HEK293 (cell line): ENCODE measurements around the gene DIP2C.

ENCODE experiments used
- CTCF ChIA-PET: fragments of 350-600 bp; formaldehyde crosslinking; extraction: SDS; loops from one replicate; lab custom pipeline; 2021; ENCODE audit warnings: antibody characterized with exemption; lab: Yijun Ruan, JAX
- POLR2A ChIA-PET: fragments of 300-600 bp; formaldehyde crosslinking; extraction: SDS; loops from one replicate; lab custom pipeline; 2020; ENCODE audit warnings: antibody characterized with exemption, inconsistent platforms; lab: Yijun Ruan, JAX
- H3K27ac ChIP-seq: fragments of 200-500 bp; sonication (Bioruptor generic); 2 replicates; pipeline ENCODE4 v1.5.1; 2014; ENCODE audit warnings: low read depth, low read length, control low read depth, inconsistent platforms; ENCODE audit errors: extremely low read depth
- H3K36me3 ChIP-seq, 2 experiments: fragments of 200-500 bp in 1 of 2; sonication (Bioruptor generic) in 1 of 2; 1 replicate in 1 of 2; 2 replicates in 1 of 2; pipeline ENCODE4 v1.5.1; 2014 to 2017; ENCODE audit warnings: inconsistent platforms in 2 of 2, low read length in 2 of 2; ENCODE audit not compliant: control insufficient read depth in 2 of 2, insufficient read depth in 1 of 2
- H3K4me1 ChIP-seq: fragments of 200-500 bp; sonication (Bioruptor generic); 2 replicates; pipeline ENCODE4 v1.5.1; 2014; ENCODE audit warnings: mild to moderate bottlenecking, low read length, inconsistent platforms; ENCODE audit not compliant: control insufficient read depth, insufficient read depth
- H3K4me3 ChIP-seq: 2 replicates; pipeline ENCODE4 v1.5.1; 2011; ENCODE audit warnings: low read depth, mild to moderate bottlenecking, control low read depth, low read length, moderate library complexity
- H3K9me3 ChIP-seq: fragments of 200-500 bp; sonication (Bioruptor generic); 2 replicates; pipeline ENCODE4 v1.5.1; 2014; ENCODE audit warnings: low read depth, low read length, inconsistent platforms; ENCODE audit not compliant: control insufficient read depth, insufficient read depth
- EGR2 ChIP-seq: fragments of 450-650 bp; formaldehyde crosslinking; IDR thresholded peaks from 2 replicates; pipeline ENCODE4 v1.5.1; 2016; ENCODE audit warnings: low read depth, missing biosample characterization, missing genetic modification characterization
- KLF7 ChIP-seq: fragments of 450-650 bp; formaldehyde crosslinking; IDR thresholded peaks from 2 replicates; pipeline ENCODE4 v1.5.1; 2016; ENCODE audit warnings: missing biosample characterization, missing genetic modification characterization, borderline replicate concordance
- SP7 ChIP-seq: fragments of 450-650 bp; formaldehyde crosslinking; IDR thresholded peaks from 2 replicates; pipeline ENCODE4 v1.5.1; 2016; ENCODE audit warnings: missing biosample characterization, missing genetic modification characterization
- ZBTB21 ChIP-seq: fragments of 450-650 bp; formaldehyde crosslinking; IDR thresholded peaks from 2 replicates; pipeline ENCODE4 v1.5.1; 2017; ENCODE audit warnings: missing biosample characterization, missing genetic modification characterization
- ZEB2 ChIP-seq: fragments of 450-650 bp; formaldehyde crosslinking; IDR thresholded peaks from 2 replicates; pipeline ENCODE4 v1.5.1; 2016; ENCODE audit warnings: missing biosample characterization, missing genetic modification characterization
- ZFHX2 ChIP-seq: fragments of 450-650 bp; formaldehyde crosslinking; conservative IDR thresholded peaks from 2 replicates; pipeline ENCODE4 v1.5.1; 2016; ENCODE audit warnings: missing biosample characterization, missing genetic modification characterization
- ZNF121 ChIP-seq: fragments of 450-650 bp; formaldehyde crosslinking; IDR thresholded peaks from 2 replicates; pipeline ENCODE4 v1.5.1; 2016; ENCODE audit warnings: missing biosample characterization, missing genetic modification characterization
- ZNF146 ChIP-seq: fragments of 450-650 bp; formaldehyde crosslinking; IDR thresholded peaks from 2 replicates; pipeline ENCODE4 v1.5.1; 2016; ENCODE audit warnings: missing biosample characterization, missing genetic modification characterization
- ZNF169 ChIP-seq: fragments of 450-650 bp; formaldehyde crosslinking; IDR thresholded peaks from 2 replicates; pipeline ENCODE4 v1.5.1; 2016; ENCODE audit warnings: missing biosample characterization, missing genetic modification characterization
- ZNF292 ChIP-seq: fragments of 450-650 bp; formaldehyde crosslinking; IDR thresholded peaks from 2 replicates; pipeline ENCODE4 v1.5.1; 2016; ENCODE audit warnings: low read depth, missing biosample characterization, missing genetic modification characterization, borderline replicate concordance
- ZNF366 ChIP-seq: fragments of 450-650 bp; formaldehyde crosslinking; conservative IDR thresholded peaks from 2 replicates; pipeline ENCODE4 v1.5.1; 2016; ENCODE audit warnings: missing biosample characterization, missing genetic modification characterization
- ZNF571 ChIP-seq: fragments of 450-650 bp; formaldehyde crosslinking; IDR thresholded peaks from 2 replicates; pipeline ENCODE4 v1.5.0; 2017; ENCODE audit warnings: missing biosample characterization, missing genetic modification characterization
- ZNF626 ChIP-seq: fragments of 450-650 bp; sonication (Bioruptor Pico); formaldehyde crosslinking; IDR thresholded peaks from 2 replicates; pipeline ENCODE4 v1.5.1; 2018; ENCODE audit warnings: missing biosample characterization, missing genetic modification characterization, inconsistent platforms
- ZNF692 ChIP-seq: fragments of 450-650 bp; formaldehyde crosslinking; IDR thresholded peaks from 2 replicates; pipeline ENCODE4 v1.5.1; 2016; ENCODE audit warnings: missing biosample characterization, missing genetic modification characterization
- TF ChIP-seq, protein P1 (sequence below): fragments of 450-650 bp; formaldehyde crosslinking; IDR thresholded peaks from 2 replicates; pipeline ENCODE4 v1.5.1; 2016; ENCODE audit warnings: missing biosample characterization, missing genetic modification characterization, low read depth
- TF ChIP-seq, protein P2 (sequence below): fragments of 450-650 bp; formaldehyde crosslinking; IDR thresholded peaks from 2 replicates; pipeline ENCODE4 v1.5.1; 2016; ENCODE audit warnings: missing biosample characterization, missing genetic modification characterization
- TF ChIP-seq, protein P3 (sequence below): fragments of 450-650 bp; IDR thresholded peaks from 2 replicates; pipeline ENCODE4 v1.5.1; 2018; ENCODE audit warnings: missing biosample characterization, missing genetic modification characterization
- TF ChIP-seq, protein P4 (sequence below): fragments of 450-650 bp; formaldehyde crosslinking; IDR thresholded peaks from 2 replicates; pipeline ENCODE4 v1.5.1; 2016; ENCODE audit warnings: missing biosample characterization, missing genetic modification characterization
- TF ChIP-seq, protein P5 (sequence below): fragments of 450-650 bp; formaldehyde crosslinking; IDR thresholded peaks from 2 replicates; pipeline ENCODE4 v1.5.1; 2017; ENCODE audit warnings: missing biosample characterization, missing genetic modification characterization

The DIP2C gene

GRCh38 chr10:621513-621912 is 68.0 kb downstream of the DIP2C start:
- H3K27ac ChIP-seq: no peak overlapping the region
- CTCF ChIA-PET: no interaction called here

More at GRCh38 chr10:621513-621912, 68.0 kb downstream of the DIP2C start:
- Histone ChIP-seq H3K9me3 (no peaks in the 10 kb centered on the region), H3K4me1 (peaks cover 17% of the 10 kb centered on the region), H3K4me3 (no peak overlapping the region), H3K36me3 (no peaks in the 10 kb centered on the region)
- TF ChIP-seq ZNF121 (tag by site-specific recombination): no peak
- no peak for TF ChIP-seq ZEB2 (tag by site-specific recombination)
- TF ChIP-seq, protein P1, sequence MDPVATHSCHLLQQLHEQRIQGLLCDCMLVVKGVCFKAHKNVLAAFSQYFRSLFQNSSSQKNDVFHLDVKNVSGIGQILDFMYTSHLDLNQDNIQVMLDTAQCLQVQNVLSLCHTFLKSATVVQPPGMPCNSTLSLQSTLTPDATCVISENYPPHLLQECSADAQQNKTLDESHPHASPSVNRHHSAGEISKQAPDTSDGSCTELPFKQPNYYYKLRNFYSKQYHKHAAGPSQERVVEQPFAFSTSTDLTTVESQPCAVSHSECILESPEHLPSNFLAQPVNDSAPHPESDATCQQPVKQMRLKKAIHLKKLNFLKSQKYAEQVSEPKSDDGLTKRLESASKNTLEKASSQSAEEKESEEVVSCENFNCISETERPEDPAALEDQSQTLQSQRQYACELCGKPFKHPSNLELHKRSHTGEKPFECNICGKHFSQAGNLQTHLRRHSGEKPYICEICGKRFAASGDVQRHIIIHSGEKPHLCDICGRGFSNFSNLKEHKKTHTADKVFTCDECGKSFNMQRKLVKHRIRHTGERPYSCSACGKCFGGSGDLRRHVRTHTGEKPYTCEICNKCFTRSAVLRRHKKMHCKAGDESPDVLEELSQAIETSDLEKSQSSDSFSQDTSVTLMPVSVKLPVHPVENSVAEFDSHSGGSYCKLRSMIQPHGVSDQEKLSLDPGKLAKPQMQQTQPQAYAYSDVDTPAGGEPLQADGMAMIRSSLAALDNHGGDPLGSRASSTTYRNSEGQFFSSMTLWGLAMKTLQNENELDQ (tag by site-specific recombination): no peak
- TF ChIP-seq ZNF692: no peak
- TF ChIP-seq ZNF292 (tag by site-specific recombination): no peak
- TF ChIP-seq, protein P2, sequence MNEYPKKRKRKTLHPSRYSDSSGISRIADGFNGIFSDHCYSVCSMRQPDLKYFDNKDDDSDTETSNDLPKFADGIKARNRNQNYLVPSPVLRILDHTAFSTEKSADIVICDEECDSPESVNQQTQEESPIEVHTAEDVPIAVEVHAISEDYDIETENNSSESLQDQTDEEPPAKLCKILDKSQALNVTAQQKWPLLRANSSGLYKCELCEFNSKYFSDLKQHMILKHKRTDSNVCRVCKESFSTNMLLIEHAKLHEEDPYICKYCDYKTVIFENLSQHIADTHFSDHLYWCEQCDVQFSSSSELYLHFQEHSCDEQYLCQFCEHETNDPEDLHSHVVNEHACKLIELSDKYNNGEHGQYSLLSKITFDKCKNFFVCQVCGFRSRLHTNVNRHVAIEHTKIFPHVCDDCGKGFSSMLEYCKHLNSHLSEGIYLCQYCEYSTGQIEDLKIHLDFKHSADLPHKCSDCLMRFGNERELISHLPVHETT (tag by site-specific recombination): no peak
- peak; percentile 50 for TF ChIP-seq EGR2
- TF ChIP-seq ZNF626 (tag by site-specific recombination): no peak
- TF ChIP-seq, protein P3, sequence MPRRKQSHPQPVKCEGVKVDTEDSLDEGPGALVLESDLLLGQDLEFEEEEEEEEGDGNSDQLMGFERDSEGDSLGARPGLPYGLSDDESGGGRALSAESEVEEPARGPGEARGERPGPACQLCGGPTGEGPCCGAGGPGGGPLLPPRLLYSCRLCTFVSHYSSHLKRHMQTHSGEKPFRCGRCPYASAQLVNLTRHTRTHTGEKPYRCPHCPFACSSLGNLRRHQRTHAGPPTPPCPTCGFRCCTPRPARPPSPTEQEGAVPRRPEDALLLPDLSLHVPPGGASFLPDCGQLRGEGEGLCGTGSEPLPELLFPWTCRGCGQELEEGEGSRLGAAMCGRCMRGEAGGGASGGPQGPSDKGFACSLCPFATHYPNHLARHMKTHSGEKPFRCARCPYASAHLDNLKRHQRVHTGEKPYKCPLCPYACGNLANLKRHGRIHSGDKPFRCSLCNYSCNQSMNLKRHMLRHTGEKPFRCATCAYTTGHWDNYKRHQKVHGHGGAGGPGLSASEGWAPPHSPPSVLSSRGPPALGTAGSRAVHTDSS: peak; percentile 71
- TF ChIP-seq ZNF169 (tag by site-specific recombination): no peak
- no peak for TF ChIP-seq ZBTB21 (tag by site-specific recombination)
- TF ChIP-seq SP7 (tag by site-specific recombination): no peak
- TF ChIP-seq ZFHX2: peak; percentile 87
- TF ChIP-seq, protein P4, sequence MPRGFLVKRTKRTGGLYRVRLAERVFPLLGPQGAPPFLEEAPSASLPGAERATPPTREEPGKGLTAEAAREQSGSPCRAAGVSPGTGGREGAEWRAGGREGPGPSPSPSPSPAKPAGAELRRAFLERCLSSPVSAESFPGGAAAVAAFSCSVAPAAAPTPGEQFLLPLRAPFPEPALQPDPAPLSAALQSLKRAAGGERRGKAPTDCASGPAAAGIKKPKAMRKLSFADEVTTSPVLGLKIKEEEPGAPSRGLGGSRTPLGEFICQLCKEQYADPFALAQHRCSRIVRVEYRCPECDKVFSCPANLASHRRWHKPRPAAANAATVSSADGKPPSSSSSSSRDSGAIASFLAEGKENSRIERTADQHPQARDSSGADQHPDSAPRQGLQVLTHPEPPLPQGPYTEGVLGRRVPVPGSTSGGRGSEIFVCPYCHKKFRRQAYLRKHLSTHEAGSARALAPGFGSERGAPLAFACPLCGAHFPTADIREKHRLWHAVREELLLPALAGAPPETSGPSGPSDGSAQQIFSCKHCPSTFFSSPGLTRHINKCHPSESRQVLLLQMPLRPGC (tag by site-specific recombination): no peak
- TF ChIP-seq KLF7 (tag by site-specific recombination): no peak
- TF ChIP-seq ZNF571 (tag by site-specific recombination): no peak
- no peak for TF ChIP-seq ZNF366 (tag by site-specific recombination)
- TF ChIP-seq ZNF146 (tag by site-specific recombination): no peak
- TF ChIP-seq, protein P5, sequence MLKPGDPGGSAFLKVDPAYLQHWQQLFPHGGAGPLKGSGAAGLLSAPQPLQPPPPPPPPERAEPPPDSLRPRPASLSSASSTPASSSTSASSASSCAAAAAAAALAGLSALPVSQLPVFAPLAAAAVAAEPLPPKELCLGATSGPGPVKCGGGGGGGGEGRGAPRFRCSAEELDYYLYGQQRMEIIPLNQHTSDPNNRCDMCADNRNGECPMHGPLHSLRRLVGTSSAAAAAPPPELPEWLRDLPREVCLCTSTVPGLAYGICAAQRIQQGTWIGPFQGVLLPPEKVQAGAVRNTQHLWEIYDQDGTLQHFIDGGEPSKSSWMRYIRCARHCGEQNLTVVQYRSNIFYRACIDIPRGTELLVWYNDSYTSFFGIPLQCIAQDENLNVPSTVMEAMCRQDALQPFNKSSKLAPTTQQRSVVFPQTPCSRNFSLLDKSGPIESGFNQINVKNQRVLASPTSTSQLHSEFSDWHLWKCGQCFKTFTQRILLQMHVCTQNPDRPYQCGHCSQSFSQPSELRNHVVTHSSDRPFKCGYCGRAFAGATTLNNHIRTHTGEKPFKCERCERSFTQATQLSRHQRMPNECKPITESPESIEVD (tag by site-specific recombination): no peak
- POLR2A ChIA-PET: no interaction called here
